GM19468 (cell line): ENCODE measurements around the gene FPR3.

Experiments
- ATAC-seq: cut with Tn5 transposase; IDR thresholded peaks from one replicate; pipeline ENCODE4 v1.9.1; 2021; ENCODE audit warnings: mild to moderate bottlenecking, moderate library complexity, moderate number of reproducible peaks; ENCODE audit not compliant: unreplicated experiment; ENCODE audit errors: extremely low read depth

The FPR3 gene

DNA sequence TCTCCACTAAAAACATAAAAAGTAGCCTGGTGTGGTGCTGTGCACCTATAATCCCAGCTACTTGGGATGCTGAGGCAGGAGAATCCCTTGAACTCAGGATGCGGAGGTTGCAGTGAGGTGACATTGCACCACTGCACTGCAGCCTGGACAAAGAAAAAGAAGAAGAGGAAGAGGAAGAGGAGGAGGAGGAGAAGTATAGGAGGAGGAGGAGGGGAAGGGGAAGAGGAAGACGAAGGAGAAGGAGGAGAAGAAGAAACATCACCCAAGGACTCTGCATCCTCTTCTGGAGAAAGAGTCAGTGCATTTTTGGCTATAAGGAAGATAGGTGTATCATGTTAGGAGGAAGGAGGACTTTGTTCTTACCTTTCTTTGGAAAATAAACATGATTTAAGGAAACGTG, 13.0 kb upstream of the FPR3 start:
- no peak for ATAC-seq

DNA sequence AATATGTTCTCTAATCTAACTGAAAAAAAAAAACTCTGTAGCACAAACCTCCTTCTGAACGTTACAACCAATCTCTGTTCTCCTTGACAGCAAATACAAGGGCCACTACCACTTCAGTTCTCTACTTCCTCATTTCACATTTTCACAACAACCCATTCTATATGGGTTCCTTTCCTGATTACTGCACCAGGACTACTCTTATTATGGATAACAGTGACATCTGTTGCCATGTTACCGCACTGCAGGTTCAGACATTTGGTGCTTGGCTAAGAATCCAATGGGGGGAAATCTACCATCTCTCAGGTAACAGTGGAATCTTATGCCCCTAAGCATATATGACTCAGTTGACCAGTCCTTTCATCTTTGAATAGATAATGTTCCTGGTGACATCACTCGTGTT, 11.6 kb upstream of the FPR3 start:
- no peak for ATAC-seq

DNA sequence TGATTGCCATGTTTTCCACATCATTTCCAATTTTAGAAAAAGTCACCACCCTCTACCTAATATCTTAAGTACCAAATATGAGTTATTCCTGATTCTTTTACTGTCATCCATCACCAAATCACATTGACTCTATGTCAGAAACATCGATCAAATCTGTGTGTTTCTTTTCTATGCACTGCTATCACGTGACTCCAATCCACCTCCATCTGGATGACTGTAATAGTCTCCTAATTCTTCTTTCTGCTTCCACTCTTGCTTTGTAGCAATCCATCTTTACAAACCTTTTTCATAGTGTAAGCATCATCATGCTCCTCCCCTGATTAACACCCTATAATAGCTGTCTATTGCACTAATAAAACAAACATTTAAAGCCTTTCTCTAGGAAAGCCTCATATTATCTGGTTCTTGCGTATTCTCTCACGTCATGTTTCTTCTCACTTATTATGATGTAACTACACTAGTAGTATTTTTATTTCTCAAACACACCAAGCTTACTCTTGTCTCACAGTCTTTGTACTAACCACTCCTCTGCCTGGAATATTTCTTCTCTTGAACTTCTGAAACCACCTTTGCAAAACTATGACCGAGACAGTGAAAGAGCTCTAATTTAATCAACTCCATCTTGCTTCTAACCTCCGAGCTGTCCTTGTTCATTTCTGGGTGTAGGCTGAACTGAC, 10.7 kb upstream of the FPR3 start:
- ATAC-seq, result no peak

DNA sequence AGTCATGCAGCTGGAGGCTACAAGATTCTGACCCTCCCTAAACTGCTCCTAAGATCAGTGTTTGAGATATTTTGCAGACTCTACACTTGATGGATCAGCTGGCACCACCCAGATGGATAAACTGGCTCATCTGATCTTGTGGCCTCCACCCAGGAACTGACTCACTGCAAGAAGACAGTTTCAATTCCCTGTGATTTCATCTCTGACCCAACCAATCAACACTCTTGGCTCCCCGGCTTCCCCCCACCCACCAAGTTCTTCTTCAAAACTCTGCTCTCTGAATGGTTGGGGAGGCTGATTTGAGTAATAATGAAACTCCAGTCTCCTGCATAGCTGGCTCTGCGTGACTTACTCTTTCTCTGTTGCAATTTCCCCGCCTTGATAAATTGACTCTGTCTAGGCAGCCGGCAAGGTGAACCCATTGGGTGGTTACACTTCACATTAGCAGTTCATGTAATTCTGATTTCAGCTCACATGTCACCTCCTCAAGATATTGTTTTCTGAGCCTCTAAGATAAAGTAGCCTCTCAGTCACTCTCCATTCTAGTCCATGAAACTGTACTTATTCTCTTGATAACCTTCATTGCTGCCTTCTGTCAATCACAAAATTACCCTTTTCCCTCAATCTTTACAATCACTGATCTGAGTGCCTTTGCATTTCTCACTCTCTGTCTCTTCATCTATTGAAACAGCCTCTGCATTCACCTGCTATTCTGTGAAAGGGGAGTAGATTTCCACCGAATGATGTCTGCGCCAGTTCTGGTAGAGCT, 9.9 kb upstream of the FPR3 start:
- no peak for ATAC-seq

GRCh38 chr19:51786646-51787494, 8.1 kb upstream of the FPR3 start:
- ATAC-seq, result no peak

DNA sequence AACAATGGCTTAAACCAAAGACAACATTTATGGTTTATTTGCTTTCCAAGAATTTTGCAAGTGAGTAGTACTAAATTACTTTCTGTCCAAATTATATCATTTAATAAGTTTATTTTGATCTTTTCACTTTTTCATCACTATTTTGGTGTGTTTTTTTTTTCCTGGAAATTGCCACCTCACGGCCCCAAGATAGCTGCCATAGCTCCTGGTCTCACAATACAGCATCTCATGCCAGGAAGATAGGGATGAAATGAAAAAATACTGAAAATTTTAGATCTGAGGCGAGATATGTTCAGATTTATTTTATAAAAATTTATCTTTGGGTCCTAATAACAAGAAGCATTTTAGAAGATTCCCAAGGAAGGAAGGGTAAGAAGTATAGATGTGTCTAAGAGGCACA, 6.9 kb upstream of the FPR3 start:
- ATAC-seq, result no peak

- ATAC-seq, result no peak
Measured at GRCh38 chr19:51789061-51789795, 5.7 kb upstream of the FPR3 start.

DNA sequence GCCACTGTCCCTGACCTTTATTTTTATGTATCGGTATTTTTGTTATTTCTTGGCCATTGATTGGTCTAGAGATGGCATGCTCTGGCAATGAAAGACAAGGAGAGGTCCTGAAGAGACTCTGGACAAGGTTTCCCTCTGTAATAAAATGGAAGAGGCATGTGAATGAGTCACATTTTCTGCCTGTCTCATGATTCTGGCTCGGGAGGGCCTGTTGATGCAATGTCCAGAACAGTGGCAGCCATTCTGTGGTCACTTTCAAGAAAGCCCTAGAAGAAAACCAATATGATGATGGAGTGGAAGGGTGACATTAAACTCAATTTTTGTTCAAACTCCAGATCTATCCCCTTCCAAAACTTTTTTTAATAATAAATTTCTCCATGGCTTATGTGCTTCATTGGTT, 2.0 kb upstream of the FPR3 start:
- no peak for ATAC-seq

DNA sequence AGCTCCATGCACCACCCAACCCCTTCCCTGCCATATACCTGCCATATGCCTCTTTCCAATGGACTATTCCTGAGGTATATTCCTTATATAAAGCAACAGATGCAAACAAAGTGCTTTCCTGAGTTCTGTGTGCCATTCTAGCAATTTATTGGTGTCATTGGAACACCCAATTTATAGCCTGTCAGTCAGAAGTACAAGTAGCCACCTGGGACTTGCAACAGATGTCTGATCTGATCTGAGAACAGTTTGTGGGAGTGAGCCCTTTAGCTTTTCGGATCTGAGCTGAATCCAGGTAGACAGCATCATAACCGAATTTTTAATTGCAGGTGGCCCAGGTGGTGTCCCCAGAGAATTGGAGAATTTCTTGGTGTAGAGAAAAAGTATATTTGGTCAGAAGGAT, 963 bp upstream of the FPR3 start:
- no peak for ATAC-seq

DNA sequence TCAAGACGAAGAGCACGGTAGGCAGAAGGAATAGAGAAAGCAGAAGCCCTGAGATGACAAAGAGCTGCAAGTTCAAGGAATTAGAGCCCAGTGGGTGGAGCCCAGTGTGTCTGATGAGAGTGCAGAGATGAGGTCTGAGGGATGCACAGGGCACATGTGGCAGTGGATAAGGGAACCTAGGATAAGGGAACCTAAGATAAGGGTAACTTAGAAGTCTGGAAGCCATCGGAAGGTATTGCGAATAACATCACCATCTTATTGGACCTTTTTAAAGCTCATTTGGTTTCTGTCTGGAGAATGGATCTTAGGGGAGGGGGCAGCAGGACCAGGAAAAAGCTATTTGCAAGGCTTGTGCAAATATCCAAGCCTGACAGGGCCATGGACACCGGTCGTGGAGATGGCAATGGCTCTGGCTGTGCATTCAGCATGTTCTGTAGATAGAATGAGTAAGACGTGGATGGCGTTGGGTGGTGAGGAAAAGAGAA, 1.3 kb downstream of the FPR3 start:
- ATAC-seq, result no peak

DNA sequence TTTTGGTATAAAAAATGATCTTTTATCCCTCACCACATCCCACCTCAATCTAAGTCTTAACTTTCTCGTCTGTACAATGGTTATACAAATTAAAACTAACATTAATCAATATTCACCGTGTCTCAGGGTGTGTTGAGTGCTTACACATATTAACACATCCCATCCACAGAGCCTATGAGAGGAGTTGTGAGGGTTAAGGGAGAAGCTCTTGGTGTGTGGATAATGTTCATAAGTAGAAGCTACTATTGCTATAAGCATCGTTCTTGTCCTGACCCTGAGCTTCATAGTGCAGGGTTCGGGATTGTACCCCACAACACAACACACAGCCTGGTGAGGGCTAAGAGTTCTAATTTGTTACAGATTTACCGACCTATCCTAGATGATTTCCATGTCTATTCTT, 2.5 kb downstream of the FPR3 start:
- no peak for ATAC-seq

GRCh38 chr19:51798062-51798461, 3.1 kb downstream of the FPR3 start:
- ATAC-seq, result no peak

- ATAC-seq, result no peak
Measured at GRCh38 chr19:51799034-51799773, 4.2 kb downstream of the FPR3 start.

DNA sequence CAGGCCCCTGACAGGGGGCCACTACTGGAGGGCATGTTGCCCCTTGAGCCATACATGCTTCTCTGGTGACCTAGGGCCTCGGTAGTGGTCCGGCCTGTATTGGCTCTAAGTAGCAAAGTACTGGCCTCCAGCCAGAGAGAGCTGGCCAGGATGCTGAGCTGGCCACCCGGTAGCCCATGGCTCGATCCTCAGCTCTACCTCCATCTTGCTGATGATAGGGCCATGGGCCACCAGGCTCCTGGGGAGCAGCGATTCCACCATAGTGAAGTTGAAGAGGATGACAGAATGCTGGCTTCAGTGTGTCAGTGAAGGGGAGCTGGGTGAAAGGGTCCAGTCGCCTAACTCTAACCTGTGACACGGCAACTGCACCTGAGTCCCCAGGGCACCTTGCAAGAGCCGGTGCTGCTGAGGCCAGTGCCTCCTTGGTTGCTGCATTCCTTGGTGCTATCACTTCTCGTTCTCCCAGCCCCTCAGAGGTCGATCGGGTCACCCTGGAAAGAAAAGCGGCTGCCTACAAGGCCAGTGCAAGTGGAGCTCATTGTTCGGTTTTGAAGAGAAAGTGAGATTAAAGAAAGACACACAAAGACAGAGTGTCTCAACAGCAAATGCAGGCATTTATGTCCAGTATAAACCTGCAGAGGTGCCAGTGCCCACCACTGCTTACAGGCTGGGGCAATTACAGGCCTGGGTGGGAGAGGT, 5.0 kb downstream of the FPR3 start:
- ATAC-seq, result no peak

- no peak for ATAC-seq
Measured at GRCh38 chr19:51800473-51801244, 5.7 kb downstream of the FPR3 start.

- ATAC-seq, result no peak
Measured at GRCh38 chr19:51802775-51803174, 7.8 kb downstream of the FPR3 start.

GRCh38 chr19:51803519-51803918, 8.6 kb downstream of the FPR3 start:
- ATAC-seq, result no peak

GRCh38 chr19:51803967-51804366, 9.0 kb downstream of the FPR3 start:
- ATAC-seq, result no peak
